MM.1S (cell line): ENCODE measurements around the gene AKR1E2.

Source experiments
- DNase-seq: peaks from one replicate; pipeline ENCODE4 v3.0.0-alpha.2; 2015
- H2AFZ ChIP-seq: fragments of 300-600 bp; sonication (generic); 2 replicates; pipeline ENCODE4 v1.6.0; 2016; ENCODE audit warnings: antibody characterized with exemption, low read length
- H3F3A ChIP-seq: fragments of 300-600 bp; sonication (generic); 2 replicates; pipeline ENCODE4 v1.6.1; 2016; ENCODE audit warnings: mild to moderate bottlenecking, antibody characterized with exemption, low read length, moderate library complexity, mixed read lengths; ENCODE audit not compliant: insufficient read depth
- H3K27ac ChIP-seq: fragments of 300-600 bp; sonication (generic); 2 replicates; pipeline ENCODE4 v1.5.1; 2016; ENCODE audit warnings: mild to moderate bottlenecking, low read length
- H3K27me3 ChIP-seq: fragments of 300-600 bp; sonication (generic); replicated peaks from 2 replicates; pipeline ENCODE4 v1.6.0; 2016; ENCODE audit warnings: low read length; ENCODE audit not compliant: insufficient read depth
- H3K36me3 ChIP-seq: fragments of 300-600 bp; sonication (generic); replicated peaks from 2 replicates; pipeline ENCODE4 v1.6.1; 2016; ENCODE audit warnings: mild to moderate bottlenecking, low read length, mixed read lengths; ENCODE audit not compliant: insufficient read depth
- H3K4me1 ChIP-seq: fragments of 300-600 bp; sonication (generic); 2 replicates; pipeline ENCODE4 v1.6.1; 2016; ENCODE audit warnings: low read length, mixed read lengths
- H3K4me2 ChIP-seq: fragments of 300-600 bp; sonication (generic); 2 replicates; pipeline ENCODE4 v1.6.0; 2016; ENCODE audit warnings: low read depth, low read length
- H3K4me3 ChIP-seq: fragments of 300-600 bp; sonication (generic); 2 replicates; pipeline ENCODE4 v1.5.1; 2016; ENCODE audit warnings: low read length, mixed read lengths
- H3K79me2 ChIP-seq: fragments of 300-600 bp; sonication (generic); 2 replicates; pipeline ENCODE4 v1.6.1; 2016; ENCODE audit warnings: mixed run types, low read length, mixed read lengths
- H3K9ac ChIP-seq: fragments of 300-600 bp; sonication (generic); 2 replicates; pipeline ENCODE4 v1.6.1; 2016; ENCODE audit warnings: low read length, mixed read lengths
- H3K9me2 ChIP-seq: fragments of 300-600 bp; sonication (generic); replicated peaks from 2 replicates; pipeline ENCODE4 v1.6.1; 2016; ENCODE audit warnings: mild to moderate bottlenecking, low read length, mixed read lengths; ENCODE audit not compliant: insufficient read depth
- H3K9me3 ChIP-seq: fragments of 300-600 bp; sonication (generic); replicated peaks from 2 replicates; pipeline ENCODE4 v1.6.1; 2016; ENCODE audit warnings: mild to moderate bottlenecking, low read length, mixed read lengths; ENCODE audit not compliant: insufficient read depth
- H4K20me1 ChIP-seq: fragments of 300-600 bp; sonication (generic); 2 replicates; pipeline ENCODE4 v1.6.1; 2016; ENCODE audit warnings: mild to moderate bottlenecking, low read length, moderate library complexity, mixed read lengths; ENCODE audit not compliant: insufficient read depth
- CTCF ChIP-seq: fragments of 300-600 bp; sonication (generic); IDR thresholded peaks from 2 replicates; pipeline ENCODE4 v1.5.1; 2016; ENCODE audit warnings: antibody characterized with exemption, low read length, mixed read lengths
- EZH2 ChIP-seq: fragments of 300-600 bp; sonication (generic); optimal IDR thresholded peaks from 2 replicates; pipeline ENCODE3; 2017; ENCODE audit warnings: low read depth, mild to moderate bottlenecking, antibody characterized with exemption, low read length, mixed read lengths
- EZH2phosphoT487 ChIP-seq: fragments of 300-600 bp; sonication (generic); IDR thresholded peaks from 2 replicates; pipeline ENCODE4 v1.6.1; 2018; ENCODE audit warnings: antibody characterized with exemption, low read length

AKR1E2 gene

GRCh38 chr10:4845766-4846165 lies 19.8 kb downstream of the AKR1E2 start:
- Histone ChIP-seq H3K4me3 (no peak overlapping the region), H3K9me2 (no peaks in the 10 kb centered on the region), H3K27me3 (no peaks in the 10 kb centered on the region), H2AFZ (no peak overlapping the region), H3K79me2 (no peaks in the 10 kb centered on the region), H3K9me3 (no peaks in the 10 kb centered on the region), H3K9ac (no peak overlapping the region), H3F3A (no peaks in the 10 kb centered on the region), H3K4me2 (no peak overlapping the region), H3K27ac (no peak overlapping the region), H4K20me1 (no peaks in the 10 kb centered on the region), H3K36me3 (no peaks in the 10 kb centered on the region), H3K4me1 (0 out of 2 replicates have a peak, but pooled peaks cover 4% of the 10 kb centered on the region)
- TF ChIP-seq EZH2 (no peak), CTCF (no peak), EZH2phosphoT487 (no peak)
- DNase-seq, result no peak

GRCh38 chr10:4846775-4847174 lies 20.8 kb downstream of the AKR1E2 start:
- Histone ChIP-seq H3K4me1 (0 out of 2 replicates have a peak, but pooled peaks cover 4% of the 10 kb centered on the region), H3F3A (no peaks in the 10 kb centered on the region), H3K79me2 (no peaks in the 10 kb centered on the region), H3K4me2 (no peak overlapping the region), H3K9me2 (no peaks in the 10 kb centered on the region), H3K4me3 (no peak overlapping the region), H2AFZ (no peak overlapping the region), H3K9ac (no peak overlapping the region), H4K20me1 (no peaks in the 10 kb centered on the region), H3K27ac (no peak overlapping the region), H3K27me3 (no peaks in the 10 kb centered on the region), H3K9me3 (no peaks in the 10 kb centered on the region), H3K36me3 (no peaks in the 10 kb centered on the region)
- no peak for DNase-seq
- TF ChIP-seq EZH2 (no peak), CTCF (no peak), EZH2phosphoT487 (no peak)

- H3K9me2 ChIP-seq, result no peaks in the 10 kb centered on the region
- no peak for TF ChIP-seq EZH2
- no peak for TF ChIP-seq CTCF
- TF ChIP-seq EZH2phosphoT487, result no peak
- H3K27me3 ChIP-seq, result no peaks in the 10 kb centered on the region
- H3K4me1 ChIP-seq, result 0 out of 2 replicates have a peak, but pooled peaks cover 4% of the 10 kb centered on the region
- H2AFZ ChIP-seq, result no peak overlapping the region
- H3K79me2 ChIP-seq, result no peaks in the 10 kb centered on the region
- DNase-seq, result no peak
- no peaks in the 10 kb centered on the region for H3K36me3 ChIP-seq
- no peak overlapping the region for H3K4me3 ChIP-seq
- no peaks in the 10 kb centered on the region for H4K20me1 ChIP-seq
- no peaks in the 10 kb centered on the region for H3K9me3 ChIP-seq
- H3K9ac ChIP-seq, result no peak overlapping the region
- no peaks in the 10 kb centered on the region for H3F3A ChIP-seq
- no peak overlapping the region for H3K4me2 ChIP-seq
- H3K27ac ChIP-seq, result no peak overlapping the region
Observed at GRCh38 chr10:4847561-4848355, 21.8 kb downstream of the AKR1E2 start.
